PC-3 (cell line): ENCODE measurements around the gene AUH. TPM values are rescaled to one million over a fixed set of nuclear protein-coding genes. Genes with fewer than 3 reads are reported as not detected.
"Not testable (repeated sequence)": the region's sequence is repeated elsewhere in the genome, so short reads cannot be mapped to it uniquely, and the experiment has no call there.

Experiments
- ATAC-seq: fragments of 200-7000 bp; cut with Tn5 transposase; 2 replicates; pipeline ENCODE4 v1.9.1; 2020; ENCODE audit warnings: mild to moderate bottlenecking, moderate library complexity
- BruUV-seq: library from RNA; stranded (reverse); fragments of 400-500 nt; replicated peaks from 2 replicates; lab custom pipeline; 2021; lab: Mats Ljungman, UMichigan
- CTCF ChIA-PET: fragments of 300-600 bp; sonication (Branson Sonifier 250); formaldehyde crosslinking; loops from one replicate; lab custom pipeline; 2022; ENCODE audit warnings: antibody characterized with exemption; lab: Charles Lee
- POLR2A ChIA-PET: fragments of 300-600 bp; sonication (Branson Sonifier 250); formaldehyde crosslinking; loops from one replicate; lab custom pipeline; 2022; ENCODE audit warnings: antibody characterized with exemption; ENCODE audit not compliant: unreplicated experiment; lab: Charles Lee
- DNase-seq: peaks from one replicate; pipeline ENCODE4 v3.0.0-alpha.2; 2015
- H2AFZ ChIP-seq: fragments of 300-600 bp; sonication (generic); 2 replicates; pipeline ENCODE4 v1.6.0; 2016; ENCODE audit warnings: antibody characterized with exemption, low read length
- H3F3A ChIP-seq: fragments of 300-600 bp; sonication (generic); one replicate; pipeline ENCODE4 v1.6.0; 2017; ENCODE audit warnings: antibody characterized with exemption, low read length, control low read depth, mild to moderate bottlenecking; ENCODE audit not compliant: unreplicated experiment
- H3K27ac ChIP-seq: fragments of 300-600 bp; sonication (generic); 2 replicates; pipeline ENCODE4 v1.5.1; 2016; ENCODE audit warnings: mild to moderate bottlenecking, low read length
- H3K27me3 ChIP-seq: fragments of 300-600 bp; sonication (generic); 2 replicates; pipeline ENCODE4 v1.6.1; 2016; ENCODE audit warnings: low read length, mixed read lengths
- H3K36me3 ChIP-seq: fragments of 300-600 bp; sonication (generic); 2 replicates; pipeline ENCODE4 v1.6.1; 2016; ENCODE audit warnings: low read depth, mixed run types, low read length, mixed read lengths
- H3K4me1 ChIP-seq: fragments of 300-600 bp; sonication (generic); 2 replicates; pipeline ENCODE4 v1.5.1; 2016; ENCODE audit warnings: low read length; ENCODE audit not compliant: insufficient read depth
- H3K4me2 ChIP-seq: fragments of 300-600 bp; sonication (generic); 2 replicates; pipeline ENCODE4 v1.6.0; 2016; ENCODE audit warnings: low read length
- H3K4me3 ChIP-seq: fragments of 300-600 bp; sonication (generic); 2 replicates; pipeline ENCODE4 v1.5.1; 2016; ENCODE audit warnings: mild to moderate bottlenecking, low read length, mixed read lengths
- H3K79me2 ChIP-seq: fragments of 300-600 bp; sonication (generic); 2 replicates; pipeline ENCODE4 v1.6.1; 2017; ENCODE audit warnings: low read length, mixed read lengths
- H3K9ac ChIP-seq: fragments of 300-600 bp; sonication (generic); 2 replicates; pipeline ENCODE4 v1.6.0; 2016; ENCODE audit warnings: mild to moderate bottlenecking, low read length
- H3K9me2 ChIP-seq: fragments of 300-600 bp; sonication (generic); replicated peaks from 2 replicates; pipeline ENCODE4 v1.6.1; 2016; ENCODE audit warnings: mixed run types, low read length, mixed read lengths
- H3K9me3 ChIP-seq: fragments of 300-600 bp; sonication (generic); 2 replicates; pipeline ENCODE4 v1.6.1; 2016; ENCODE audit warnings: low read length, mixed read lengths
- H4K20me1 ChIP-seq: fragments of 300-600 bp; sonication (generic); 2 replicates; pipeline ENCODE4 v1.6.1; 2016; ENCODE audit warnings: low read length, mixed read lengths
- CTCF ChIP-seq: fragments of 300-600 bp; sonication (generic); conservative IDR thresholded peaks from 2 replicates; pipeline ENCODE4 v1.5.1; 2017; ENCODE audit warnings: antibody characterized with exemption, low read depth, mild to moderate bottlenecking, low read length
- EZH2 ChIP-seq: fragments of 300-600 bp; sonication (generic); IDR thresholded peaks from one replicate; pipeline ENCODE4 v1.6.1; 2017; ENCODE audit warnings: antibody characterized with exemption, mild to moderate bottlenecking, low read length; ENCODE audit not compliant: unreplicated experiment
- EZH2phosphoT487 ChIP-seq: fragments of 300-600 bp; sonication (generic); IDR thresholded peaks from 2 replicates; pipeline ENCODE4 v1.6.1; 2018; ENCODE audit warnings: mild to moderate bottlenecking, antibody characterized with exemption, low read length, borderline replicate concordance
- intact Hi-C: fragments of 100-400 bp; cut with micrococcal nuclease; formaldehyde crosslinking; loops from 2 replicates; pipeline ENCODE4 v1.9.0; 2023
- total RNA-seq: library from RNA; depleted of rRNA; stranded (reverse); fragments of >200 nt; gene quantifications from 2 replicates; pipeline ENCODE4 v1.2.3, GENCODE V29; 2014

AUH gene
- total RNA-seq, 1 experiment from 2014 or later, result 30.4 TPM

GRCh38 chr9:91200692-91201336 is 160.9 kb downstream of the AUH start:
- H3K27me3 ChIP-seq, result no peaks in the 10 kb centered on the region
- BruUV-seq, result no TSS peak
- no peak overlapping the region for H3K27ac ChIP-seq
- peaks cover 22% of the 10 kb centered on the region for H3K4me1 ChIP-seq
- ATAC-seq, result no peak
- H2AFZ ChIP-seq, result no peak overlapping the region
- no peak overlapping the region for H3K4me3 ChIP-seq
- H4K20me1 ChIP-seq, result no peaks in the 10 kb centered on the region
- no peaks in the 10 kb centered on the region for H3K9me3 ChIP-seq
- intact Hi-C loops, result no loop called here
- H3K9me2 ChIP-seq, result no peaks in the 10 kb centered on the region
- H3K36me3 ChIP-seq, result no peaks in the 10 kb centered on the region
- TF ChIP-seq EZH2, result no peak
- no peak for TF ChIP-seq CTCF
- no peak for TF ChIP-seq EZH2phosphoT487
- DNase-seq, result no peak
- no peak overlapping the region for H3K9ac ChIP-seq
- no peaks in the 10 kb centered on the region for H3F3A ChIP-seq
- CTCF ChIA-PET, result no interaction called here
- H3K4me2 ChIP-seq, result no peak overlapping the region
- no peaks in the 10 kb centered on the region for H3K79me2 ChIP-seq
- POLR2A ChIA-PET, result no interaction called here

- Histone ChIP-seq H3K4me3 (no peak overlapping the region), H3F3A (no peaks in the 10 kb centered on the region), H3K9me3 (no peaks in the 10 kb centered on the region), H3K27ac (no peak overlapping the region), H4K20me1 (no peaks in the 10 kb centered on the region), H3K79me2 (no peaks in the 10 kb centered on the region), H3K4me2 (no peak overlapping the region), H3K27me3 (no peaks in the 10 kb centered on the region), H3K9me2 (no peaks in the 10 kb centered on the region), H3K4me1 (peaks cover 22% of the 10 kb centered on the region), H2AFZ (no peak overlapping the region), H3K9ac (no peak overlapping the region), H3K36me3 (no peaks in the 10 kb centered on the region)
- DNase-seq, result no peak
- CTCF ChIA-PET, result no interaction called here
- no peak for TF ChIP-seq EZH2phosphoT487
- TF ChIP-seq CTCF, result no peak
- TF ChIP-seq EZH2, result no peak
- no TSS peak for BruUV-seq
- intact Hi-C loops, result no loop called here
- ATAC-seq, result no peak
- POLR2A ChIA-PET, result no interaction called here
These were observed 161.8 kb downstream of the AUH start for GRCh38 chr9:91199739-91200497.

DNA sequence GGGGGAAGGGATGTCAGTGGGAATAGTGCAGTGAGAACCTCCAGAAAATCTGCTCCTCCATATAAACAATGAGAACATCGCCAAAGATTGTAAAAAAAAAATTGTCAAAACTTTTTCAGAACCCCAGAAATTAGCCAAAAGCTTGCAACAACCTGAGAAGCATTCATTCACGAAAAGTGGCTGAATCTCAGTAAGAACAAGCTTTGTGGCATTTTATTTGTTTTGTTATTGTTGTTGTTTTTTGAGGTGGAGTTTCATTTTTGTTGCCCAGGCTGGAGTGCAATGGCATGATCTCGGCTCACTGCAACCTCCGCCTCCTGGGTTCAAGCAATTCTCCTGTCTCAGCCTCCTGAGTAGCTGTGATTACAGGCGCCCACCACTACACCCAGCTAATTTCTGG is 162.8 kb downstream of the AUH start:
- H3K9me3 ChIP-seq, H2AFZ ChIP-seq, DNase-seq, ATAC-seq, H3K27me3 ChIP-seq, H3K9me2 ChIP-seq, CTCF ChIA-PET, H3K27ac ChIP-seq, H4K20me1 ChIP-seq, H3K36me3 ChIP-seq, H3K4me2 ChIP-seq, H3K9ac ChIP-seq, intact Hi-C loops, POLR2A ChIA-PET, BruUV-seq, H3K79me2 ChIP-seq, H3K4me3 ChIP-seq, H3F3A ChIP-seq: not testable (repeated sequence)
- peaks cover 31% of the 10 kb centered on the region for H3K4me1 ChIP-seq
